HG02943 (cell line): ENCODE measurements around the gene BIRC5.
A peak's percentile ranks its signal among the peaks of the same experiment; 100 is the strongest.
"Not testable (repeated sequence)": the region's sequence is repeated elsewhere in the genome, so short reads cannot be mapped to it uniquely, and the experiment has no call there.

Source experiments
- ATAC-seq: cut with Tn5 transposase; IDR thresholded peaks from one replicate; pipeline ENCODE4 v1.9.1; 2021; ENCODE audit warnings: mild to moderate bottlenecking, low read depth, moderate library complexity; ENCODE audit not compliant: unreplicated experiment

Gene BIRC5

DNA sequence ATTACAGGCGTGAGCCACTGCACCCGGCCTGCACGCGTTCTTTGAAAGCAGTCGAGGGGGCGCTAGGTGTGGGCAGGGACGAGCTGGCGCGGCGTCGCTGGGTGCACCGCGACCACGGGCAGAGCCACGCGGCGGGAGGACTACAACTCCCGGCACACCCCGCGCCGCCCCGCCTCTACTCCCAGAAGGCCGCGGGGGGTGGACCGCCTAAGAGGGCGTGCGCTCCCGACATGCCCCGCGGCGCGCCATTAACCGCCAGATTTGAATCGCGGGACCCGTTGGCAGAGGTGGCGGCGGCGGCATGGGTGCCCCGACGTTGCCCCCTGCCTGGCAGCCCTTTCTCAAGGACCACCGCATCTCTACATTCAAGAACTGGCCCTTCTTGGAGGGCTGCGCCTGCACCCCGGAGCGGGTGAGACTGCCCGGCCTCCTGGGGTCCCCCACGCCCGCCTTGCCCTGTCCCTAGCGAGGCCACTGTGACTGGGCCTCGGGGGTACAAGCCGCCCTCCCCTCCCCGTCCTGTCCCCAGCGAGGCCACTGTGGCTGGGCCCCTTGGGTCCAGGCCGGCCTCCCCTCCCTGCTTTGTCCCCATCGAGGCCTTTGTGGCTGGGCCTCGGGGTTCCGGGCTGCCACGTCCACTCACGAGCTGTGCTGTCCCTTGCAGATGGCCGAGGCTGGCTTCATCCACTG is at the start of gene BIRC5:
BIRC5 (plus strand) TSS at position 238 of the 690 bp plus-strand sequence; CDS start at position 302, 64 bp downstream.
- ATAC-seq: no peak

DNA sequence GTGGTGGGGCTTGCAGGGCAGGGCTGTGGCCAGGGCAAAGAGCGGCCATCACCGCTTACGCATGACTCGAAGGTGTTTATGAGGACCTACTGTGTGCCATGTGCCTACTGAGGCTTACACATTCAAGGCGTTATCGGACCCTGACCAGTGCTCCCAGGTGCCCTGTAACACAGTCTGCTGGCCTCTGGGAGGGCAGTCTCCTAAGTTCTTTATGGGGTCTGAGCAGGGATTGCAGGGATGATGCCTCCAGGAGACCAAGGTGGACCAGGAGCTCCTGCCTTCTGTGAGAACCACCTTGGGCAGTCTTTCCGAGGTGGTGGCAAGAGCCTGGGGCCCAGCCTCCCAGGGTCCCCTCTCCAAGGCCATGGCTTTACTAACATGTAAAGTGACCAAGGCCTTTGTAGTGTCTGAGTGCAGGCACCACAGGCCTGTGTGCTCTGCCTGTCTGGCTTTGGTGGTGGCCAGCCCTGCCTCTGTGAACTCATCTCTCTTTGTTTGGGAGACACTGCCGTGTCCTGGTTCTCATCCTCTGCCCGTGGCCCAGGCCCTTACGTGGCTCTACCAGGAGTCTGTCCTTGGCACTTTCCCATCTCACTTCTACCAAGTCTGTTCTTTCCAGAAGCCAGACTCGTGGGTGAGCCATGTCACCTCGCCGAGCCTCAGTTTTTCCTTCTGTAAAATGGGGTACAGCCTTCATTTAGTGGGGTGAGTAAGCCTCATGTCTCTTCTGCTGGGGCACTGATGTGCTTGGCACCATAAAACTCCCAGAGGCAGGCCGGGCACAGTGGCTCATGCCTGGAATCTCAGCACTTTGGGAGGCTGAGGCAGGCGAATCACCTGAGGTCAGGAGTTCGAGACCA is 49.1 kb upstream of the BIRC5 start:
- ATAC-seq: no peak

DNA sequence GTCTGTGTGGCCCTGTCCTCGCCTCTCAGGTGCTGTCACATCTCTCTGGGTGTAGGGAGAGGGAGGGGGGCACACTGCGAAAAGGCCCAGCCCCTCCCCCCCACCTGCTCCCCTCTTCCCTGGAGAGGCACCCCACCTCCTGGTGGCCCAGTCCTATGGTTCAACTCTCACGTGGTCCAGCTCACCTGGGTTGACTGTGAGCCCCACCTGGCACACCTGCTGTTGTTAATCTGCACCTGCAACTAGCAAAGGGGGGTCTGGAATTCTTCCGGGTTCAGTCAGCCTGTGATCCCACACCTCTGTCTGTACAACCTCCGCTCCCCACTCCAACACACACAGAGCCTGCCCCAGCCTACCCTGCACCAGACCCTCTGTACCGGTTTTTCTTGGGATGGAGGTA is 47.6 kb upstream of the BIRC5 start:
- ATAC-seq: no peak

DNA sequence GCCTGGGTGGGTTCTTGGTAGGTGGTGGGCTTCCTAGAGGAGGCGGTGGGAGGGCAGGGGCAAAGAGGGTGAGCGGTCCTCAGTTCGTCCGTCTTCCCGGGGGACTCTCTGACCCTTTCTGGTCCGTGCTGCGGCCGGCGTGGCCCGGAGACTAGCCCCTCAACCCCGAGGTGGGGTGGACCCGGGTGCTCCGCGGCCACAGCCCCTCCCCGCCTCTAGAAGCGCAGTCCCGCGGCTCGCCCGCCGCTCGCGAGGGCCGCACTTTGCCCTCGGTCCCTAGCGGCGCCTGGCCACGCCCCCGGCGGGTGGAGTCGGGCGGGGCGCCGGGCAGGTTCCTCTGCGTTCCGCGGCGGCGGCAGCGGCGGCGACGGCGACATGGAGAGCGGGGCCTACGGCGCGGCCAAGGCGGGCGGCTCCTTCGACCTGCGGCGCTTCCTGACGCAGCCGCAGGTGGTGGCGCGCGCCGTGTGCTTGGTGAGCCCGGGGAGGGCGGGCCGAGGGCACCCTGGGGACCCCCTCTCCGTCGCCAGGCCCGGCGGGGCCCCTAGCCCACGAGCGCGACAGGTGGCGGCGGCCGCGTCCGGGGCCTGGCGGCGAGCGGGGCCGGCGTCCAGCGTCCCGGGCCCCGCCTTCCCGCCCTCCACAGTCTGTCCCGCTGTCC is 45.7 kb upstream of the BIRC5 start, which contains the start of gene SYNGR2:
SYNGR2 (plus strand) TSS at position 340 of the 661 bp plus-strand sequence; CDS start at position 376, 36 bp downstream.
- ATAC-seq: peak; percentile 55

DNA sequence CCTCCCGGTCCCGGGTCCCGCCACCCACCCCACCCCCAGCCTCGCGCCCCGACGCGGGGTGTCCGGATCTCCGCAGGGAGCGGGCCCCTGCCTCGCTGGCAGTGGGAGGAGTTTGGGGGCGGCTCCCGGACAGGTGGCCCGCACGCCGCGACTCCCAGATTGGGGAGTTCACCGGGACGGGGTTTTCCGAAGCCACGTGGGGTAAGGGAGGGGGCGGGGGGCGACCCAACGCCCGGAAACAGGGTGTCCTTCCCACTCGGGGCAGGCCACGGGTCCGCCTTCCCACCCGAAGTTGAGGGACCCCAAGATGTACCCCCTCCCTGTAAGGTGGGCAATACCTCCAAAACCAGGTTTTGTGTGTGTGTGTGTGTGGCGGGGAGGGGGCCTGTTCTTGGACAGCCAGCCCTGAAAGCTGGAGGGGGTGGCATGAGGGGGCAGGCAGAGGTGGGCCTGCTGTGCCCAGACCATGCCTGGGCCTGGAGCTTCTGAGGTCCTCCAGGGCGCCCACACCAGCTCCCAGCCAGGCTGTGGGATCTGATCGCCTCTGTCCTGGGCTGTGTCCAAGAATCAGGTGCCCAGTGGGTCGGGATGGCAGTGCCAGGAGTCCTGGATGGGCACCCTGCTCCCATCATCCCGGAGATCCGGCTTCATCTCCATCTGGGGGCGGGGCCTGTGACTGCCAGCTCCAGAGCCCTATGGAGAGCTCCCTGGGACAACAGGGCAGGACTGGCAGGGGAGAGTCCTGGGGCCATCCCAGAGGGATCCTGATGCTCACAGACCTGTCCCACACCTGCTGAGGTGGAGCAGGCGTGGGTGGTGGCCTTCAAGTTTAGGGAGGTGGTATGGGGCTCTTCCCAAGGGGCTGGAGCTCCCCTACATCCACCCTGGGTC is 44.9 kb upstream of the BIRC5 start:
- ATAC-seq: peak; percentile 4

DNA sequence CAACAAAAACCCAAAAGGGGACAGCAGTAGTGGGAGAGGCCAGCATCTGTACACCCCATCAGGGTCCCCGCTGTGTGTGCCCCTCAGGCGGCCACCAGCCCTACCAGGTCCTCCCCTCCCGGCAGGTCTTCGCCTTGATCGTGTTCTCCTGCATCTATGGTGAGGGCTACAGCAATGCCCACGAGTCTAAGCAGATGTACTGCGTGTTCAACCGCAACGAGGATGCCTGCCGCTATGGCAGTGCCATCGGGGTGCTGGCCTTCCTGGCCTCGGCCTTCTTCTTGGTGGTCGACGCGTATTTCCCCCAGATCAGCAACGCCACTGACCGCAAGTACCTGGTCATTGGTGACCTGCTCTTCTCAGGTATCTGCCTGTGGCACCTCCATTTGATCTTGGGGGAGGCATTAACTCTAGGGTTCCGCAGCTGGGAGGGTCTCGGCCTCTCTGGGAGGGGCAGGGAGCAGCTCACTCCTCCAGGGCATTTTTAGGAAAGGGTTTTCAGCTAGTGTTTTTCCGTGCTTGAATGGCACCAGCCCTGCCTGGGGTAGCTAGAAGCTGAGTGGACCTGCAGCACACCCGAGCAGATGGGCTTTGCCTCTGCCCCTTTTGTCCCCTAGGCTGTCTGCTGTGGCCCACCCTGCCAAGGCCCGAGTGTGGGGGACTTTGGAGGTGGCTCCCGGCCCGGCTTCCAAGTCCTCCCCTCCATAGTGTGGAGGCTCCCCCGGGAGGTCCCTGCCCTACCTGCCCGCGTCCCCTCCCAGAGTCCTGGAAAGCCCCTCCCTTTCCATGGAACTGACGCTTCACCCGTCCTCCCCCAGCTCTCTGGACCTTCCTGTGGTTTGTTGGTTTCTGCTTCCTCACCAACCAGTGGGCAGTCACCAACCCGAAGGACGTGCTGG is 43.1 kb upstream of the BIRC5 start:
- no peak for ATAC-seq

DNA sequence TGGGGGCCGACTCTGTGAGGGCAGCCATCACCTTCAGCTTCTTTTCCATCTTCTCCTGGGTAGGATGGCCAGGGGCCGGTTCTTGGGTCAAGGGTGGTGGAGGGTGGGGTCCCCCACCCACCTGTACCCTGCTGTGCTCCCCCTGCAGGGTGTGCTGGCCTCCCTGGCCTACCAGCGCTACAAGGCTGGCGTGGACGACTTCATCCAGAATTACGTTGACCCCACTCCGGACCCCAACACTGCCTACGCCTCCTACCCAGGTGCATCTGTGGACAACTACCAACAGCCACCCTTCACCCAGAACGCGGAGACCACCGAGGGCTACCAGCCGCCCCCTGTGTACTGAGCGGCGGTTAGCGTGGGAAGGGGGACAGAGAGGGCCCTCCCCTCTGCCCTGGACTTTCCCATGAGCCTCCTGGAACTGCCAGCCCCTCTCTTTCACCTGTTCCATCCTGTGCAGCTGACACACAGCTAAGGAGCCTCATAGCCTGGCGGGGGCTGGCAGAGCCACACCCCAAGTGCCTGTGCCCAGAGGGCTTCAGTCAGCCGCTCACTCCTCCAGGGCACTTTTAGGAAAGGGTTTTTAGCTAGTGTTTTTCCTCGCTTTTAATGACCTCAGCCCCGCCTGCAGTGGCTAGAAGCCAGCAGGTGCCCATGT is 42.3 kb upstream of the BIRC5 start:
- ATAC-seq: not testable (repeated sequence)

DNA sequence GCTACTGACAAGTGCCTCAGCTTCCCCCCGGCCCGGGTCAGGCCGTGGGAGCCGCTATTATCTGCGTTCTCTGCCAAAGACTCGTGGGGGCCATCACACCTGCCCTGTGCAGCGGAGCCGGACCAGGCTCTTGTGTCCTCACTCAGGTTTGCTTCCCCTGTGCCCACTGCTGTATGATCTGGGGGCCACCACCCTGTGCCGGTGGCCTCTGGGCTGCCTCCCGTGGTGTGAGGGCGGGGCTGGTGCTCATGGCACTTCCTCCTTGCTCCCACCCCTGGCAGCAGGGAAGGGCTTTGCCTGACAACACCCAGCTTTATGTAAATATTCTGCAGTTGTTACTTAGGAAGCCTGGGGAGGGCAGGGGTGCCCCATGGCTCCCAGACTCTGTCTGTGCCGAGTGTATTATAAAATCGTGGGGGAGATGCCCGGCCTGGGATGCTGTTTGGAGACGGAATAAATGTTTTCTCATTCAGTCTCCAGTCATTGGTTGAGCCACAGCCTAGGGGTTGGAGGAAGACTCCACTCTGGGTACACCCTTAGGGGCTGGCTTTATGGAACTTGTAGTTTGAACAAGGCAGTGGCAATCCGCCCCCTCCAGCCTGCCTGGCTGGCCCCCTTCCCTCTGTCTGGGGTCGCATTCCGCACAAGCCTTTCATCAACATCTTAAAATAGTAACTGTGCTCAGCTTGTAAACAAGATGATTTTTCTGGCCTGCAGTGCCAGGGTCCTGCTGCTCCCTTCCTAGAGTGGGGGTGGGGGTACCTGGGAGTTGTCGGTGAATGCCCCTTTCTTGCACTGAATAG is 41.6 kb upstream of the BIRC5 start:
- no peak for ATAC-seq

DNA sequence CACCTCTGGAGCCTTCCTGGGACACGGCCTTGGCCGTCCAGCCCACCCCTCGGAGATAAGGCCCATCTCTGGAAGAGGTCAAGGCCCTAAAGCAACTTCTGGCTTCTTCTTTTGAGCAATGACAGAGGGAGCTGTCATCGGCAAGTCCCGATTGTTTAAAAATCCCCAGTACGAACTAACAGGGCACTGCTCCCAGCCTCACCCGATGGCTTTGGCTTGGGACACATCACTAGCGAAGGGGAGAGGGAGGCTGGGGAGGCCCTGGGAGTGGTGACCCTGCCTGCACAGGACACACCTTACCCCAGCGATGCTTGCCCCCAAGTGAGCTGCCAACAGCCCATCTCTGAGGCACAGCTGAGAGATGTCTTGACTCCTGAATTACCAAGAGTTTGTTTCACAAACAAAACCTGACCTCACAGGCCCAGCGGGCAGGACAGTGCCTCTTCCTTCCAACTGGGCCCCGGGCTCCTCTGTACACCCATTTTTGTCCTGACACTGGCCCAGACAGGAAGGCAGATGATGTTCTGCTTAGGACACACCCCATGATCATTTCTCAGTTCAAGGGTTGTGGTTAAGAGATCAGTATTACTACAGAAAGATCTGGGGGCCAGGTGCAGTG is 40.8 kb upstream of the BIRC5 start:
- ATAC-seq: no peak

DNA sequence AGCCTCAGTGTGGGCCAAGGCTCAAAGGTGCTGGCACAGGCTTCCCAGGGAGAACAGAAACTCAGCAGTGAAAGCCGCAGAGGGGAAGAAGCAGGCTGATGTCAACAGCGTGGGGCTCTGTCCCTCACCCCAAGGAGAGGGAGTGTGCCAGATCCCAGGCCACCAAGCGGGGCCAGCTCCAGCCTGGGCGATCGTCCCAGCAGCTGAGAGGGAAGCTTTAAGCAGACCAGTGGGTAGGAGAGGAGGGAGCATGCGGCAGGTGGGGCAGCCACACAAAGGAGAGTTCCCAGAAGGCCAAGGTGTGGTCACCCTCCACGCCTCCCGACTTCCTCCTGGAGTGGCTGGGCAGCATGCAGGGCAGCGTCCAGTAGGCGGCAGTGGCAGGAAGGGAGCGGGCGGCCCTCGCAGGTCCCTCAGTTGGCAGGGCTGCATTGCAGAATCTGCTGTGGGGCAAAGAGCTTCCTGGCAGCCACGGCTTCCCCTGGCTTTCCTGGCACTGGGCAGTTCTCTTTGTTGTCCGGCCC is 39.6 kb upstream of the BIRC5 start:
- ATAC-seq: no peak

DNA sequence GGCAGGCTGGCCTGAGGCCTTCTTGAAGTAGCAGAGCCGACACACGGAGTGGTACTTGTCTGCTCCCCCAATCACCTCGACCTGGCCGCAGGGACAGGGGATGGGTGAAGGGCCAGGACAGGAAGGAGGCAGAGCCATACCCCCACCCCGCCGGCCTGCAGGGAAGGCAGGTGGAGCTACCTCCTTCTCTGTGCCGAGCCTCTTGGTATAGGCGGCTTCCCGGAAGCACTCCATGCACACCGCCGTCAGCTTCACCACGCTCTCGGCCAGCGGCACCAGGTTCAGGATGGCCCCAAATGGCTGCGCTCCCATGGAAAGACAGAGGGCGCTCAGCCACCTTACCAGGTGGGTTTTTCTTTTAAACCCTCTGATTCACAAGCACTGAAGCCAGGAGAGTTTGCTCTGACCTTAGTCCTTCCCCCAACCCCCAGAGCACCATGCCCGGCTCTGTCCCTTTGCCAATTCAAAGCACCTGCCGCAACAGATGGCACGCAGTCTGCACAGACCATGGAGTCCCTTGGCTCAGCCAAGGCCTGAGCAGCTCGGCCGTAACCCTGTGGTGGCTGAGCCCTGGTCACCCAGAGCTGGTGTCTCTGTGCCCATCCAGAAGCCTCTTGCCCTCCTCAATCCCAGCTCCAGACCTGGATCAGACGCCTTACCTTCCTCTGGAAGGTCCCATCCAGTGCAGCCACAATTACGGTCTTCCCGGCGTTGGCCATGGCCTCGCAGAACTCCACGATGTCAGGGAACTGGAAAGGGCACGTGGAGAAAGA is 39.0 kb upstream of the BIRC5 start:
- ATAC-seq: no peak

DNA sequence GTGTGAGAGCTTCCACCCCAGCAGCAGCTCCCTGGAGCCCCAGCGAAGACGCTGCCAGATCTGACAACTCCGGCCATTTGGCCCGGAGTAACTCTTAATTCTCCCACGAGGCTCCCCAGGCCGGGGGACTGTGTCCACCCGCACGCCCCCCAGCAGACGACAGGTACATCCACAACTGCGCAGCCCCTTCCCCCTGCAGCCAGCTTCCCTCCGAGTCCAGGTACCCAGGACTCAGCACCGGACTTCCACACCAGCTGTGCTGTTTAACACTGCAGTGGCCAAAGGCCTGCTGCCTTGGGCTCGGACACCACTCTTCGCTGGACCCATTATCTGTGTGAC is 38.4 kb upstream of the BIRC5 start:
- no peak for ATAC-seq

DNA sequence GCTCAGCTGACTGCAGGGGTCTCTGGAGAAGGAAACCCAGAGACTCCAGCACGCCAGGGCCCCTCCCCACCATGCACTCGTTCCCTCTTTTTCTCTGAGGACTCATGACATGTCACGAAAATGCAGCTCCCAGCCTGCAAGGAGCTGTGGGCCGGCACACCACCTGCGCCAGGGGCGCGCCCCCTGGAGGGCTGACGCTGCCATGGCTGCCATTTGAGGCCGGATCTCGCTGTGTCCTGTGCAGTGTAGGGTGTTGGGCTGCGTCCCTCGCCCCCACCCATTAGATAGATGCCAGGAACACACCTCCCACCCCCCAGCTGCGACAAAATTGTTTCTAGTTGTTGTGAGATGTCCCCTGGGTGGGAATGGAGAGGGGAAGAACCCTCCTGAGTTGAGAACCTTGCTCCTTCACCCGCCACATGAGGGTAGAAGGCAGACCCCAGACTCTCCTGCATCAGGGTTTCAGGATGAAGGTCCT is 37.5 kb upstream of the BIRC5 start:
- ATAC-seq: no peak

DNA sequence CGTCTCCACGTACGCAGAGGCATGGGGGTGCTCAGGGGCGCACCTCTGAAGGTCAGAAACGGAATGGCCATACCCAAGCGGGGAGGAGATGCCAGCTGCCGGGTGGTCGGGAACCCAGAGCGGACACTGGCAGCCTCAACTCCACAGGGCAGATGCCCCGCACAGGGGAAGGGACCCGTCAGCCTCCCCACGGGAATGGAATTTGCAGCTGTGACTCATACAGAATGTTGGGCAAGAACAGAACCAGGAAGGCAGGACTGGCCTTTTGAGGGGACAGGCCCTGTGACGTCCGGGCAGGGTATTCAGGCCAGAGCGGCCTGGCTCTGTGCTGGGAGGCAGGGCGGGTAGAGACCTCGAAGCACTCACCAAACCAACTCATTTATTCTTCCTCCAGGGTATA is 34.7 kb upstream of the BIRC5 start:
- no peak for ATAC-seq

DNA sequence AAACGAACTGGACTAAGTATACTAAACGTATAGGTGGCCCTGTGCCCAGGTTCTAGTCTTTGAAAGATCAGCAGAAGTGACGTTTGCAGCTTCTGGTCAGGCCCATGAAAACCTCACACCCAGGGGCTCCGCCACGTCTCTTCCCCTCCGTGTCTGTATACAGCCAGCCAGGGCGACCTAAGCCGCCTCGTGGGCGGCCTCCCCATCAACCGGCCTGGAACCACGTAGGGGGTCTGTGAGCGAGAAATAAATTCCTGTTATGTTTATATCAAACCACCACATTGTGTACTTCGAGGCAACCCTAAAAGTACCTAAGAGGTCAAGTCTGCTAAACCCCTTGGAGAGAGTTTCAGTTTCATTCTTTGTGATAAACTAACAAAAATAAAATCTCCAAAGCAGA is 34.0 kb upstream of the BIRC5 start:
- no peak for ATAC-seq

DNA sequence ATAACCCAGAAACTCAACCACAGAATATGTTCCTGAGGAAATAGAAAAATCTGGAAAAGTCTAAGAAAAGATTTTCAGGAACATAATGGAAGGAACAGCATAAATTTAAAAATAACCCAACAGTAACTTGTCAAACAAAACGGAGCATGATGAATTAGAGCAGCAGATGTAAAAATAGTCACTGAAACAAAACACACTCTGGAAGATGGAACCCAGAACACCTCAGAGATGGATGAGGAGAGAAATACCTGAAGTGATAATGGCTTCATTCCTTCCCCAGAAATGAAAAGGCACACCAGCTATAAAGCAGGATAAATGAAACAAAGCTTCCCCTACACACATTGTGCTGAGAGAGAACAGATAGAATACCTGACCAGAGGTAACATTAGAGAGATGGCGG is 33.5 kb upstream of the BIRC5 start:
- ATAC-seq: no peak

DNA sequence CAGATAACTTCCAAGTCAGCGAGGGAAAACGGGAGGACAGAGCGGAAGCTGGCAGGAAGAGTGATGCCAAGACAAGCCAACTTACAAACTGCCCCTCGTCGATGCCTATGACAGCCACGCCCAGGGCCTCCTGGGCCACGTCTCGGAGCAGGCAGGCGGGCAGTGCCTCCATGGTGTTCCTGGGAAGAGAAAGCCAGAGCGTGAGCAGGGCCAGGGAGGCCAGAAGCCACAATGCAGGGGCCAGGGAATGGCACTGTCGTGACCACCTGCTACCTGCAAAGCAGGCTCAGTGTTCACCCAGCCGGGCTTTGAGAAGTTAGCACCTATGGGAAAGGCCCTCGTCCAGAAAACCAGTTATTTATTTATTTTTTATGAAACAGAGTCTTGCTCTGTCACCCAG is 31.5 kb upstream of the BIRC5 start:
- ATAC-seq: no peak
